Hepatocyte (in vitro differentiated cells): ENCODE measurements around the gene DEF6.

Experiments
- CTCF ChIP-seq: fragments of 200-600 bp; sonication (generic); IDR thresholded peaks from 2 replicates; pipeline ENCODE4 v1.5.1; 2016; ENCODE audit warnings: antibody characterized with exemption, mild to moderate bottlenecking; ENCODE audit not compliant: poor library complexity
- EZH2phosphoT487 ChIP-seq: fragments of 200-600 bp; sonication (generic); IDR thresholded peaks from one replicate; pipeline ENCODE4 v1.6.1; 2018; ENCODE audit warnings: antibody characterized with exemption, mild to moderate bottlenecking, low read depth, moderate library complexity; ENCODE audit not compliant: unreplicated experiment, severe bottlenecking

GRCh38 chr6:35267446-35267845 lies 30.2 kb upstream of the DEF6 start:
- no peak for TF ChIP-seq CTCF
- TF ChIP-seq EZH2phosphoT487: no peak
